IPS-20b (cell line): ENCODE measurements around the gene NMNAT3.

Experiments
- H3K27ac ChIP-seq: one replicate; pipeline ENCODE4 v1.5.1; 2013; ENCODE audit warnings: low read length
- H3K27me3 ChIP-seq: 2 replicates; pipeline ENCODE4 v1.6.1; 2013; ENCODE audit warnings: mild to moderate bottlenecking, low read length, inconsistent platforms; ENCODE audit not compliant: insufficient read depth
- H3K36me3 ChIP-seq: 2 replicates; pipeline ENCODE4 v1.6.1; 2013; ENCODE audit warnings: low read depth, mild to moderate bottlenecking, inconsistent platforms, low read length, moderate library complexity; ENCODE audit not compliant: insufficient read depth
- H3K4me1 ChIP-seq: 2 replicates; pipeline ENCODE4 v1.6.1; 2013; ENCODE audit warnings: mild to moderate bottlenecking, control low read depth, inconsistent platforms, low read length, moderate library complexity; ENCODE audit not compliant: insufficient read depth
- H3K4me3 ChIP-seq: 2 replicates; pipeline ENCODE4 v1.5.1; 2013; ENCODE audit warnings: mild to moderate bottlenecking, low read length, inconsistent platforms
- H3K9ac ChIP-seq: 2 replicates; pipeline ENCODE4 v1.6.1; 2013; ENCODE audit warnings: low read depth, mild to moderate bottlenecking, inconsistent platforms, low read length, moderate library complexity
- H3K9me3 ChIP-seq: 2 replicates; pipeline ENCODE4 v1.6.1; 2013; ENCODE audit warnings: mild to moderate bottlenecking, low read depth, low read length, inconsistent platforms; ENCODE audit not compliant: insufficient read depth

Gene NMNAT3

GRCh38 chr3:139555249-139555648 is 122.5 kb downstream of the NMNAT3 start:
- Histone ChIP-seq H3K27me3 (no peaks in the 10 kb centered on the region), H3K4me1 (0 out of 2 replicates have a peak, but pooled peaks cover 2% of the 10 kb centered on the region), H3K9me3 (no peaks in the 10 kb centered on the region), H3K4me3 (no peak overlapping the region), H3K36me3 (no peaks in the 10 kb centered on the region), H3K27ac (no peak overlapping the region), H3K9ac (no peak overlapping the region)

GRCh38 chr3:139554628-139555027 is 123.1 kb downstream of the NMNAT3 start:
- no peak overlapping the region for H3K4me3 ChIP-seq
- H3K4me1 ChIP-seq, result 0 out of 2 replicates have a peak, but pooled peaks cover 2% of the 10 kb centered on the region
- H3K36me3 ChIP-seq, result no peaks in the 10 kb centered on the region
- H3K27ac ChIP-seq, result no peak overlapping the region
- no peak overlapping the region for H3K9ac ChIP-seq
- H3K9me3 ChIP-seq, result no peaks in the 10 kb centered on the region
- H3K27me3 ChIP-seq, result no peaks in the 10 kb centered on the region

- H3K4me1 ChIP-seq, result no peaks in the 10 kb centered on the region
- H3K9ac ChIP-seq, result no peak overlapping the region
- H3K9me3 ChIP-seq, result no peaks in the 10 kb centered on the region
These were observed 125.0 kb downstream of the NMNAT3 start for GRCh38 chr3:139552632-139553365.

GRCh38 chr3:139548801-139549200 is 129.0 kb downstream of the NMNAT3 start:
- Histone ChIP-seq H3K36me3 (no peaks in the 10 kb centered on the region), H3K9ac (no peak overlapping the region), H3K9me3 (no peaks in the 10 kb centered on the region), H3K27ac (no peak overlapping the region), H3K27me3 (no peaks in the 10 kb centered on the region), H3K4me1 (peaks cover 7% of the 10 kb centered on the region; the same call in 1 of the 2 replicates), H3K4me3 (no peak overlapping the region)

More at GRCh38 chr3:139552632-139553365, 125.0 kb downstream of the NMNAT3 start:
- H3K36me3 ChIP-seq, result no peaks in the 10 kb centered on the region
- no peak overlapping the region for H3K27ac ChIP-seq
- H3K4me3 ChIP-seq, result no peak overlapping the region
- no peaks in the 10 kb centered on the region for H3K27me3 ChIP-seq

GRCh38 chr3:139547666-139548065 is 130.1 kb downstream of the NMNAT3 start:
- Histone ChIP-seq H3K4me3 (no peak overlapping the region), H3K9me3 (no peaks in the 10 kb centered on the region), H3K9ac (no peak overlapping the region), H3K36me3 (no peaks in the 10 kb centered on the region), H3K27ac (no peak overlapping the region), H3K27me3 (no peaks in the 10 kb centered on the region), H3K4me1 (peaks cover 7% of the 10 kb centered on the region; the same call in 1 of the 2 replicates)

GRCh38 chr3:139546772-139547171 is 131.0 kb downstream of the NMNAT3 start:
- H3K4me3 ChIP-seq, result no peak overlapping the region
- no peaks in the 10 kb centered on the region for H3K36me3 ChIP-seq
- no peak overlapping the region for H3K9ac ChIP-seq
- no peak overlapping the region for H3K27ac ChIP-seq
- peaks cover 7% of the 10 kb centered on the region for H3K27me3 ChIP-seq
- peaks cover 7% of the 10 kb centered on the region; the same call in 1 of the 2 replicates for H3K4me1 ChIP-seq
- no peaks in the 10 kb centered on the region for H3K9me3 ChIP-seq

GRCh38 chr3:139541532-139542288 is 136.1 kb downstream of the NMNAT3 start:
- Histone ChIP-seq H3K4me3 (no peak overlapping the region), H3K9me3 (no peaks in the 10 kb centered on the region), H3K4me1 (peaks cover 25% of the 10 kb centered on the region), H3K36me3 (no peaks in the 10 kb centered on the region), H3K9ac (no peak overlapping the region), H3K27ac (no peak overlapping the region), H3K27me3 (peaks cover 46% of the 10 kb centered on the region)

- no peaks in the 10 kb centered on the region for H3K9me3 ChIP-seq
- peak overlapping the region; percentile 88 for H3K4me3 ChIP-seq
- H3K27me3 ChIP-seq, result peaks cover 46% of the 10 kb centered on the region
- H3K36me3 ChIP-seq, result no peaks in the 10 kb centered on the region; the same call in 1 of the 2 replicates
- peaks cover 18% of the 10 kb centered on the region for H3K4me1 ChIP-seq
- H3K9ac ChIP-seq, result peak overlapping the region; percentile 54; the same call in 1 of the 2 replicates
- no peak overlapping the region for H3K27ac ChIP-seq
These were observed 136.9 kb downstream of the NMNAT3 start for GRCh38 chr3:139540651-139541531.

- no peak overlapping the region for H3K27ac ChIP-seq
- H3K9ac ChIP-seq, result peak overlapping the region; percentile 93; the same call in 1 of the 2 replicates
- H3K27me3 ChIP-seq, result peaks cover 46% of the 10 kb centered on the region
- no peaks in the 10 kb centered on the region; the same call in 1 of the 2 replicates for H3K36me3 ChIP-seq
- no peaks in the 10 kb centered on the region for H3K9me3 ChIP-seq
- peaks cover 23% of the 10 kb centered on the region for H3K4me1 ChIP-seq
- H3K4me3 ChIP-seq, result peak overlapping the region; percentile 88
These were observed 139.0 kb downstream of the NMNAT3 start for GRCh38 chr3:139538733-139539132.

- Histone ChIP-seq H3K9me3 (no peaks in the 10 kb centered on the region), H3K36me3 (no peaks in the 10 kb centered on the region; the same call in 1 of the 2 replicates), H3K4me1 (peaks cover 23% of the 10 kb centered on the region), H3K27ac (no peak overlapping the region), H3K27me3 (peaks cover 46% of the 10 kb centered on the region), H3K9ac (no peak overlapping the region), H3K4me3 (peak overlapping the region; percentile 88)
These were observed 139.8 kb downstream of the NMNAT3 start for GRCh38 chr3:139537795-139538621.
